K562 (cell line): ENCODE results near the gene CACNA1A. TPM values are rescaled to one million over a fixed set of nuclear protein-coding genes. Genes with fewer than 3 reads are reported as not detected.

Source experiments
- CBFB ChIP-seq: sonication (generic); formaldehyde crosslinking; IDR thresholded peaks from 2 replicates; pipeline ENCODE4 v1.4.0; 2020; ENCODE audit warnings: mild to moderate bottlenecking, missing genetic modification reagents
- E2F1 ChIP-seq: sonication (generic); formaldehyde crosslinking; IDR thresholded peaks from 2 replicates; pipeline ENCODE4 v1.8.1; 2023; ENCODE audit warnings: mild to moderate bottlenecking, missing genetic modification reagents, moderate library complexity
- ID3 ChIP-seq, 2 experiments: fragments of 250-450 bp in 1 of 2; fragments of 450-650 bp in 1 of 2; sonication (Bioruptor Pico) in 1 of 2; IDR thresholded peaks; 2 replicates each; pipeline versions ENCODE4 v1.6.1 to v1.8.0; 2016 to 2021; ENCODE audit warnings: mild to moderate bottlenecking in 2 of 2, moderate library complexity in 2 of 2, missing compliant biosample characterization in 1 of 2, missing genetic modification characterization in 1 of 2
- MTA1 ChIP-seq: fragments of 450-650 bp; IDR thresholded peaks from 2 replicates; pipeline ENCODE4 v1.6.1; 2017; ENCODE audit warnings: borderline replicate concordance
- NFRKB ChIP-seq: fragments of 450-650 bp; IDR thresholded peaks from 2 replicates; pipeline ENCODE4 v1.6.1; 2016; ENCODE audit warnings: low read depth
- RBBP5 ChIP-seq: fragments of 200-600 bp; sonication (generic); IDR thresholded peaks from 2 replicates; pipeline ENCODE4 v1.6.1; 2012; ENCODE audit warnings: borderline replicate concordance, mild to moderate bottlenecking, low read length, control low read depth, inconsistent platforms; ENCODE audit not compliant: insufficient read depth, poor library complexity, severe bottlenecking
- RBM34 ChIP-seq: fragments of 200-400 bp; formaldehyde crosslinking; IDR thresholded peaks from 2 replicates; pipeline ENCODE4 v1.6.1; 2018; ENCODE audit warnings: low read length, borderline replicate concordance; ENCODE audit not compliant: insufficient read depth
- ZBTB26 ChIP-seq: fragments of 450-650 bp; formaldehyde crosslinking; IDR thresholded peaks from 2 replicates; pipeline ENCODE4 v1.4.0; 2022; ENCODE audit warnings: missing genetic modification characterization
- ZBTB34 ChIP-seq: fragments of 250-450 bp; sonication (Bioruptor Pico); IDR thresholded peaks from 2 replicates; pipeline ENCODE4 v1.8.0; 2021; ENCODE audit warnings: mild to moderate bottlenecking, moderate library complexity
- ZNF24 ChIP-seq: fragments of 450-650 bp; IDR thresholded peaks from 2 replicates; pipeline ENCODE4 v1.6.1; 2016
- ZNF592 ChIP-seq: fragments of 450-650 bp; IDR thresholded peaks from 2 replicates; pipeline ENCODE4 v1.6.1; 2017; ENCODE audit warnings: antibody characterized with exemption, mild to moderate bottlenecking
- ZNF830 ChIP-seq: fragments of 250-450 bp; sonication (Bioruptor Pico); IDR thresholded peaks from 2 replicates; pipeline ENCODE4 v1.5.0; 2021; ENCODE audit warnings: mild to moderate bottlenecking
- polyA plus RNA-seq, 8 experiments: library from polyadenylated mRNA; depleted of rRNA in 4 of 8; stranded (reverse) in 5 of 8; unstranded in 3 of 8; fragments of >200 nt; fragmentation: Nextera tagmentation in 2 of 8; fragmentation: Illumina TruSeq in 1 of 8; extraction: Ambion mirVana in 2 of 8; extraction: Trizol in 1 of 8; gene quantifications; 2 replicates each; pipeline versions ENCODE4 v1.2.1 to v1.2.3, GENCODE V29; 2011 to 2014; ENCODE audit warnings: inconsistent platforms in 1 of 8, missing spikeins in 1 of 8
- total RNA-seq, 7 experiments: library from RNA; depleted of rRNA in 6 of 7; stranded (reverse); fragments of >200 nt in 6 of 7; fragmentation: Illumina TruSeq in 2 of 7; extraction: Trizol in 2 of 7; gene quantifications; 2 replicates each; pipeline versions ENCODE4 v1.2.1 to v1.2.3, GENCODE V29; 2011 to 2021; ENCODE audit warnings: low replicate concordance in 1 of 7

The CACNA1A gene
- total and polyA plus RNA-seq, 9 of the 15 experiments (the other 6 are each of a cell fraction or from before 2014, with no cell fraction given) = 0.03 to 0.20 (median 0.09) TPM; not detected in 1

GRCh38 chr19:13162724-13163608, 343.3 kb downstream of the CACNA1A start (continued):
- TF ChIP-seq ZBTB26 (CRISPR knock-in tag) (0 out of 2 replicates have a peak, but pooled peaks have one; percentile 9), ZNF592 (peak; percentile 73), MTA1 (no peak), ID3 (CRISPR knock-in tag; IDR thresholded peaks at IDR 0.05) (no peak), ID3 (tag; IDR thresholded peaks at IDR 0.05) (peak; percentile 65), CBFB (CRISPR knock-in tag) (peak; percentile 85), E2F1 (CRISPR knock-in tag) (0 out of 2 replicates have a peak, but pooled peaks have one; percentile 24), NFRKB (no peak), ZBTB34 (no peak), ZNF24 (peak; percentile 76; the same call in 1 of the 2 replicates), ZNF830 (CRISPR knock-in tag) (0 out of 2 replicates have a peak, but pooled peaks have one; percentile 68), RBBP5 (no peak), RBM34 (no peak)
